HepG2 (cell line): Measurements from ENCODE around the gene PCNX1. TPM values are rescaled to one million over a fixed set of nuclear protein-coding genes. Genes with fewer than 3 reads are reported as not detected.

Experiments used
- ATF7-NPFF ChIP-seq: sonication (generic); formaldehyde crosslinking; IDR thresholded peaks from 2 replicates; pipeline ENCODE4 v1.8.1; 2023; ENCODE audit warnings: mild to moderate bottlenecking, low read depth, missing genetic modification reagents, moderate library complexity
- CTCF ChIP-seq: sonication (generic); formaldehyde crosslinking; IDR thresholded peaks from 2 replicates; pipeline ENCODE4 v1.5.0; 2020; ENCODE audit warnings: mild to moderate bottlenecking, missing genetic modification reagents, moderate library complexity
- FOXM1 ChIP-seq: sonication (generic); formaldehyde crosslinking; IDR thresholded peaks from 2 replicates; pipeline ENCODE4 v1.5.0; 2020; ENCODE audit warnings: missing genetic modification reagents
- GLI4 ChIP-seq: sonication (generic); formaldehyde crosslinking; IDR thresholded peaks from 2 replicates; pipeline ENCODE4 v1.5.1; 2020; ENCODE audit warnings: missing genetic modification reagents, mild to moderate bottlenecking, moderate library complexity, borderline replicate concordance
- HDAC2 ChIP-seq: sonication (generic); formaldehyde crosslinking; IDR thresholded peaks from 2 replicates; pipeline ENCODE4 v1.4.0; 2020; ENCODE audit warnings: missing genetic modification reagents
- HMGXB4 ChIP-seq, 2 experiments: sonication (generic) in 1 of 2; formaldehyde crosslinking in 1 of 2; IDR thresholded peaks; 2 replicates each; pipeline versions ENCODE4 v1.4.0 to v1.6.1; 2018 to 2020; ENCODE audit warnings: missing genetic modification reagents in 2 of 2, borderline replicate concordance in 1 of 2, low read depth in 1 of 2, mild to moderate bottlenecking in 1 of 2, missing biosample characterization in 1 of 2
- HNF1A ChIP-seq, 2 experiments: sonication (generic) in 1 of 2; formaldehyde crosslinking in 1 of 2; IDR thresholded peaks; 2 replicates each; pipeline versions ENCODE4 v1.4.0 to v1.6.1; 2016 to 2020; ENCODE audit warnings: borderline replicate concordance in 1 of 2, low read depth in 1 of 2, mild to moderate bottlenecking in 1 of 2, missing genetic modification reagents in 1 of 2
- KLF15 ChIP-seq: sonication (generic); formaldehyde crosslinking; IDR thresholded peaks from 2 replicates; pipeline ENCODE4 v1.8.1; 2023; ENCODE audit warnings: borderline replicate concordance, mild to moderate bottlenecking, inconsistent platforms, missing genetic modification reagents, mixed read lengths
- MLXIP ChIP-seq: sonication (generic); formaldehyde crosslinking; IDR thresholded peaks from 2 replicates; pipeline ENCODE4 v1.9.0; 2021; ENCODE audit warnings: missing genetic modification reagents, borderline replicate concordance
- NFE2L2 ChIP-seq: fragments of 150-350 bp; IDR thresholded peaks from 2 replicates; pipeline ENCODE4 v1.6.1; 2014; ENCODE audit warnings: low read length
- NFYC ChIP-seq: IDR thresholded peaks from 2 replicates; pipeline ENCODE4 v1.6.1; 2016; ENCODE audit warnings: missing genetic modification reagents, missing compliant biosample characterization
- SNAI1 ChIP-seq: sonication (generic); formaldehyde crosslinking; IDR thresholded peaks from 2 replicates; pipeline ENCODE4 v1.5.0; 2020; ENCODE audit warnings: mild to moderate bottlenecking, missing genetic modification reagents, borderline replicate concordance
- YY1 ChIP-seq: IDR thresholded peaks from 2 replicates; pipeline ENCODE4 v1.6.1; 2011; ENCODE audit warnings: low read length, low read depth, moderate library complexity, mild to moderate bottlenecking; ENCODE audit not compliant: insufficient read depth, insufficient replicate concordance
- ZMYM3 ChIP-seq: sonication (generic); formaldehyde crosslinking; IDR thresholded peaks from 2 replicates; pipeline ENCODE4 v1.5.1; 2020; ENCODE audit warnings: mild to moderate bottlenecking, missing genetic modification reagents
- ZNF205 ChIP-seq: IDR thresholded peaks from 2 replicates; pipeline ENCODE4 v1.6.1; 2018; ENCODE audit warnings: missing biosample characterization, missing genetic modification reagents
- polyA plus RNA-seq, 8 experiments: library from polyadenylated mRNA; depleted of rRNA in 3 of 8; stranded (reverse) in 7 of 8; unstranded in 1 of 8; fragments of >200 nt; fragmentation: Illumina TruSeq in 4 of 8; extraction: Trizol in 4 of 8; gene quantifications; 2 replicates each; pipeline versions ENCODE4 v1.2.1 to v1.2.3, GENCODE V29; 2011 to 2016; ENCODE audit warnings: low read depth in 4 of 8, missing spikeins in 1 of 8, mixed read lengths in 1 of 8; ENCODE audit not compliant: insufficient read depth in 1 of 8
- total RNA-seq, 5 experiments: library from RNA; depleted of rRNA; stranded (reverse); fragments of >200 nt; fragmentation: Illumina TruSeq; extraction: Trizol; gene quantifications; 2 replicates each; pipeline ENCODE4 v1.2.3, GENCODE V29; 2016; ENCODE audit warnings: low read depth in 1 of 5
- TF ChIP-seq, protein P1 (sequence below): sonication (generic); formaldehyde crosslinking; conservative IDR thresholded peaks from 2 replicates; pipeline ENCODE4 v1.8.0; 2022; ENCODE audit warnings: low read depth, missing genetic modification reagents

PCNX1 gene
- total and polyA plus RNA-seq, 2 of the 13 experiments (the other 11 are each of a cell fraction or from before 2014, with no cell fraction given) = 24.9 to 30.3 TPM

- TF ChIP-seq HNF1A (IDR thresholded peaks at IDR 0.05; ENCODE audit: low read depth) (no peak), HNF1A (CRISPR knock-in tag; IDR thresholded peaks at IDR 0.05; ENCODE audit: borderline replicate concordance) (no peak), YY1 (no peak), GLI4 (CRISPR knock-in tag) (no peak), HMGXB4 (CRISPR knock-in tag; IDR thresholded peaks at IDR 0.05; ENCODE audit: borderline replicate concordance in 1 of 2, low read depth in 1 of 2) (peak; percentile 20 to 29; a peak in 1 of 4 replicates), CTCF (CRISPR knock-in tag) (0 out of 2 replicates have a peak, but pooled peaks have one; percentile 19), NFYC (CRISPR knock-in tag) (no peak), ZNF205 (CRISPR knock-in tag) (0 out of 2 replicates have a peak, but pooled peaks have one; percentile 14), HDAC2 (CRISPR knock-in tag) (peak; percentile 51; the same call in 1 of the 2 replicates), MLXIP (no peak), KLF15 (CRISPR knock-in tag) (no peak), FOXM1 (CRISPR knock-in tag) (no peak), ATF7-NPFF (CRISPR knock-in tag) (no peak), SNAI1 (CRISPR knock-in tag) (0 out of 2 replicates have a peak, but pooled peaks have one; percentile 45), ZMYM3 (CRISPR knock-in tag) (no peak), NFE2L2 (no peak)
- TF ChIP-seq, protein P1, sequence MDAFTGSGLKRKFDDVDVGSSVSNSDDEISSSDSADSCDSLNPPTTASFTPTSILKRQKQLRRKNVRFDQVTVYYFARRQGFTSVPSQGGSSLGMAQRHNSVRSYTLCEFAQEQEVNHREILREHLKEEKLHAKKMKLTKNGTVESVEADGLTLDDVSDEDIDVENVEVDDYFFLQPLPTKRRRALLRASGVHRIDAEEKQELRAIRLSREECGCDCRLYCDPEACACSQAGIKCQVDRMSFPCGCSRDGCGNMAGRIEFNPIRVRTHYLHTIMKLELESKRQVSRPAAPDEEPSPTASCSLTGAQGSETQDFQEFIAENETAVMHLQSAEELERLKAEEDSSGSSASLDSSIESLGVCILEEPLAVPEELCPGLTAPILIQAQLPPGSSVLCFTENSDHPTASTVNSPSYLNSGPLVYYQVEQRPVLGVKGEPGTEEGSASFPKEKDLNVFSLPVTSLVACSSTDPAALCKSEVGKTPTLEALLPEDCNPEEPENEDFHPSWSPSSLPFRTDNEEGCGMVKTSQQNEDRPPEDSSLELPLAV = no peak
Observed at GRCh38 chr14:70894868-70895267, 12.4 kb upstream of the PCNX1 start (continued).
